Measurements from ENCODE around the gene CDC73. TPM values are rescaled to one million over a fixed set of nuclear protein-coding genes. Genes with fewer than 3 reads are reported as not detected.

Gene CDC73
- total and polyA plus RNA-seq, 9 of the 15 experiments (the other 6 are each of a cell fraction or from before 2014, with no cell fraction given): 19.0 to 61.7 (median 30.1) TPM

- no peak for TF ChIP-seq THAP7 (CRISPR knock-in tag; IDR thresholded peaks at IDR 0.05)
- TF ChIP-seq KDM1A (IDR thresholded peaks at IDR 0.05): 0 out of 4 replicates have a peak, but pooled peaks of 1 of the 2 experiments have one; percentile 48
- TF ChIP-seq EP300 (IDR thresholded peaks at IDR 0.05; ENCODE audit: low read length): peak; percentile 38; the same call in 1 of the 2 replicates
- 0 out of 2 replicates have a peak, but pooled peaks have one; percentile 16 for TF ChIP-seq EP400 (IDR thresholded peaks at IDR 0.05)
- TF ChIP-seq TEAD4 (IDR thresholded peaks at IDR 0.05; ENCODE audit: low read length): 0 out of 2 replicates have a peak, but pooled peaks have one; percentile 23
- no peak for TF ChIP-seq TEAD4 (CRISPR knock-in tag; IDR thresholded peaks at IDR 0.05; ENCODE audit: borderline replicate concordance)
- peak in 1 of 2 experiments; percentile 61; a peak in 2 of 4 replicates for TF ChIP-seq FOXA3 (CRISPR knock-in tag; conservative IDR thresholded peaks at IDR 0.05 in 1 of 2, IDR thresholded peaks at IDR 0.05 in 1 of 2)
- no peak for TF ChIP-seq SAFB (IDR thresholded peaks at IDR 0.05; ENCODE audit: borderline replicate concordance, low read depth, low read length)
Observed at GRCh38 chr1:193118194-193118593, 3.6 kb upstream of the CDC73 start (continued).

GRCh38 chr1:193118803-193119730 lies 2.8 kb upstream of the CDC73 start:
- no peaks in the 10 kb centered on the region for H3K9me1 ChIP-seq (ENCODE audit: control insufficient read depth, insufficient read depth, low read length)
- H3K4me2 ChIP-seq (ENCODE audit: insufficient read depth, low read length): peak overlapping the region; percentile 52
- no TSS peak for BruUV-seq (replicated peaks)
- H3K4me3 ChIP-seq: peak overlapping the region; percentile 19
- H2AFZ ChIP-seq (ENCODE audit: low read depth, low read length): peak overlapping the region; percentile 98
- peaks cover 56% of the 10 kb centered on the region for H3K79me2 ChIP-seq (ENCODE audit: control insufficient read depth, insufficient read depth, low read length)
- DNase-seq (ENCODE audit: extremely low read depth in 1 of 4, low spot score in 3 of 4) (peak in 1 of 4 experiments; percentile 35), ATAC-seq (no peak), FAIRE-seq (no peak)
- H3K27me3 ChIP-seq (ENCODE audit: control insufficient read depth in 2 of 2, insufficient read depth in 2 of 2, low read length in 2 of 2): no peaks in the 10 kb centered on the region
- POLR2A ChIA-PET: interaction anchor here (0.6 to 1.8 kb wide), 6 partner anchors 7 to 1722 kb away, joined by 3 to 10 read pairs (median 4); partner anchors contain the start of genes RO60 and UCHL5
- peaks cover 13 to 14% of the 10 kb centered on the region in 2 experiments; a peak in 3 of 5 replicates for H3K4me1 ChIP-seq (replicated peaks in 1 of 2; ENCODE audit: control insufficient read depth in 2 of 2, insufficient read depth in 2 of 2, low read length in 2 of 2)
- in situ Hi-C loops (cut with MboI): no loop called here
- 6% methylated on average over 4 of the region's 4 CpGs for WGBS (ENCODE audit: insufficient coverage, low coverage, missing lambda C conversion rate)
- H3K9ac ChIP-seq (ENCODE audit: insufficient read depth in 1 of 2, low read depth in 2 of 2, low read length in 2 of 2): peak overlapping the region in 1 of 2 experiments; percentile 94; a peak in 2 of 4 replicates
- no peaks in the 10 kb centered on the region for H3K9me3 ChIP-seq (replicated peaks; ENCODE audit: control insufficient read depth, insufficient read depth, low read depth, low read length)
- peaks cover 4% of the 10 kb centered on the region; the same call in 1 of the 3 replicates for H3K36me3 ChIP-seq (ENCODE audit: control insufficient read depth, insufficient read depth, low read length)
- intact Hi-C loops (cut with micrococcal nuclease): no loop called here
- H3K27ac ChIP-seq (ENCODE audit: extremely low read depth, low read depth, low read length): peak overlapping the region; percentile 97; the same call in 2 of the 3 replicates
- CTCF ChIA-PET (ENCODE audit: low intra/inter-chr PET ratio): interaction anchor here (0.8 kb wide), 1 partner anchor 12 kb away, joined by 3 read pairs; no protein-coding TSS in a partner anchor
- H4K20me1 ChIP-seq (replicated peaks; ENCODE audit: control insufficient read depth, insufficient read depth, low read length): peaks cover 4% of the 10 kb centered on the region; the same call in 1 of the 2 replicates
- TF ChIP-seq DPF2 (IDR thresholded peaks at IDR 0.05) (peak; percentile 62), ZKSCAN3 (CRISPR knock-in tag; IDR thresholded peaks at IDR 0.05) (no peak), NUFIP1 (IDR thresholded peaks at IDR 0.05; ENCODE audit: partially characterized antibody) (no peak), ZKSCAN8 (CRISPR knock-in tag; IDR thresholded peaks at IDR 0.05) (peak; percentile 40; the same call in 1 of the 2 replicates), MEIS2 (IDR thresholded peaks at IDR 0.05; ENCODE audit: partially characterized antibody) (peak; percentile 94), ARID1B (IDR thresholded peaks at IDR 0.05) (peak; percentile 60), SMARCA4 (IDR thresholded peaks at IDR 0.05) (0 out of 2 replicates have a peak, but pooled peaks have one; percentile 24), TAF9B (IDR thresholded peaks at IDR 0.05; ENCODE audit: partially characterized antibody) (peak; percentile 22), ZNF551 (CRISPR knock-in tag; IDR thresholded peaks at IDR 0.05) (no peak), MNT (conservative IDR thresholded peaks at IDR 0.05) (no peak), NBN (IDR thresholded peaks at IDR 0.05; ENCODE audit: low read depth) (0 out of 2 replicates have a peak, but pooled peaks have one; percentile 12)
